Naive thymus-derived CD8-positive, alpha-beta T cell (primary cell): ENCODE measurements around the gene SNTN. TPM values are rescaled to one million over a fixed set of nuclear protein-coding genes. Genes with fewer than 3 reads are reported as not detected.

ENCODE experiments used
- ATAC-seq, 2 donors: fragments of 150-1000 bp; cut with Tn5 transposase in 1 of 2; sonication (Bioruptor Pico), chemical (Tn5 transposase) in 1 of 2; 1 replicate in 1 of 2; 2 replicates in 1 of 2; pipeline ENCODE4 v1.10.0; 2021; ENCODE audit warnings: mild to moderate bottlenecking in 2 of 2, moderate library complexity in 2 of 2
- POLR2A ChIA-PET: fragments of 350-600 bp; sonication (Branson Sonifier 250); formaldehyde crosslinking; loops from one replicate; lab custom pipeline; 2021; ENCODE audit warnings: antibody characterized with exemption; lab: Charles Lee
- DNase-seq, 10 donors: peaks; one replicate each; pipeline versions ENCODE4 v3.0.0 to v3.0.0-alpha.2; 2020 to 2022
- H3K27ac Mint-ChIP-seq, 10 donors: one replicate each; pipeline ENCODE4 v1.8.0; 2020 to 2022; ENCODE audit warnings: mild to moderate bottlenecking in 10 of 10, mixed read lengths in 10 of 10, moderate library complexity in 4 of 10, inconsistent platforms in 1 of 10
- H3K27me3 Mint-ChIP-seq, 5 donors: one replicate each; pipeline ENCODE4 v1.8.0; 2021 to 2022; ENCODE audit warnings: mixed read lengths in 5 of 5
- H3K36me3 Mint-ChIP-seq, 3 donors: one replicate each; pipeline ENCODE4 v1.8.0; 2020 to 2022; ENCODE audit warnings: mixed read lengths in 3 of 3, mild to moderate bottlenecking in 2 of 3, inconsistent platforms in 1 of 3
- H3K4me1 Mint-ChIP-seq, 4 donors: one replicate each; pipeline ENCODE4 v1.8.0; 2021 to 2022; ENCODE audit warnings: mixed read lengths in 4 of 4
- H3K4me3 Mint-ChIP-seq, 10 donors: one replicate each; pipeline ENCODE4 v1.8.0; 2020 to 2022; ENCODE audit warnings: mild to moderate bottlenecking in 10 of 10, mixed read lengths in 10 of 10, moderate library complexity in 6 of 10, inconsistent platforms in 1 of 10
- H3K9me3 Mint-ChIP-seq, 9 donors: one replicate each; pipeline ENCODE4 v1.8.0; 2020 to 2022; ENCODE audit warnings: mixed read lengths in 9 of 9, mild to moderate bottlenecking in 3 of 9, inconsistent platforms in 1 of 9, moderate library complexity in 1 of 9
- polyA plus RNA-seq, 3 donors: library from polyadenylated mRNA; unstranded; fragments of 300-500 nt; fragmentation: Illumina TruSeq; gene quantifications; one replicate each; pipeline ENCODE4 v1.2.3, GENCODE V29; 2021
- total RNA-seq, 8 experiments: library from RNA in 2 of 8; stranded (reverse) in 2 of 8; gene quantifications; one replicate each; pipeline ENCODE4 v1.2.3 and lab custom pipeline; 2021 to 2026

SNTN gene
- total and polyA plus RNA-seq, 5 experiments from 2014 or later, result not detected

- H3K36me3 Mint-ChIP-seq, result no peaks in the 10 kb centered on the region
- peaks cover 0 to 14% (median 7%) of the 10 kb centered on the region in 5 donors for H3K27me3 Mint-ChIP-seq
- ATAC-seq, result no peak
Observed at GRCh38 chr3:63685340-63685739, 32.9 kb downstream of the SNTN start.

GRCh38 chr3:63687278-63688225 is 35.1 kb downstream of the SNTN start:
- H3K4me3 Mint-ChIP-seq, result no peak overlapping the region
- H3K4me1 Mint-ChIP-seq, result no peaks in the 10 kb centered on the region
- peaks cover 0 to 21% (median 7%) of the 10 kb centered on the region in 9 donors for H3K9me3 Mint-ChIP-seq
- peaks cover 0 to 20% (median 9%) of the 10 kb centered on the region in 5 donors for H3K27me3 Mint-ChIP-seq
- ATAC-seq (no peak), DNase-seq (no peak)
- peaks cover 0 to 8% (median 0%) of the 10 kb centered on the region in 3 donors for H3K36me3 Mint-ChIP-seq
- POLR2A ChIA-PET, result no interaction called here
- no peak overlapping the region for H3K27ac Mint-ChIP-seq

More at GRCh38 chr3:63685340-63685739, 32.9 kb downstream of the SNTN start:
- no peak for DNase-seq
- H3K27ac Mint-ChIP-seq, result no peak overlapping the region
- POLR2A ChIA-PET, result no interaction called here
- H3K9me3 Mint-ChIP-seq, result peaks cover 0 to 3% (median 0%) of the 10 kb centered on the region in 9 donors
- no peak overlapping the region for H3K4me3 Mint-ChIP-seq
- no peaks in the 10 kb centered on the region for H3K4me1 Mint-ChIP-seq

DNA sequence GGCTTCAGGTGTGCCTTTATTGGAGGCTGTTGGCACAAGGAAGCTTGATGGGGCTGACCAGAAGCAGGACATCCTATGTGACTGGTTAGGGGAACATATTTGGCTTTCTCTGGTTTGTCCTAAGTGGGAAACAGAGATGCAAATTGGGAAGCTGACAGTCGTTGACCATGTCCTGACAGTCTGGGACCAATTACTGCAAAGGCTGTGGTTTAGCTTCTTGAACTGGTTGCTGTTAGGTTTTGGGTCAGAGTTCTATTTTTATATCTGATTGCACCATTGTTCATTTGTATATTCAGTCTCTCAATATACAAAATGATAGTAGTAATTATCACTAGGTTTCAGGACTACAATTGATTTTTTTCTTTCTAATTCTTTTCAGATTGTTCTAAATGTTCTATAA is 36.8 kb downstream of the SNTN start:
- Mint-ChIP-seq H3K27ac (no peak overlapping the region), H3K27me3 (peaks cover 0 to 23% (median 10%) of the 10 kb centered on the region in 5 donors), H3K9me3 (peaks cover 2 to 32% (median 13%) of the 10 kb centered on the region in 9 donors), H3K36me3 (peaks cover 0 to 17% (median 2%) of the 10 kb centered on the region in 3 donors), H3K4me3 (no peak overlapping the region), H3K4me1 (no peaks in the 10 kb centered on the region)
- POLR2A ChIA-PET, result no interaction called here
- no peak for DNase-seq
- no peak for ATAC-seq

GRCh38 chr3:63693351-63693750 is 40.9 kb downstream of the SNTN start:
- ATAC-seq (no peak), DNase-seq (no peak)
- peaks cover 0 to 17% (median 2%) of the 10 kb centered on the region in 3 donors for H3K36me3 Mint-ChIP-seq
- POLR2A ChIA-PET, result no interaction called here
- no peak overlapping the region for H3K27ac Mint-ChIP-seq
- peaks cover 2 to 35% (median 14%) of the 10 kb centered on the region in 9 donors for H3K9me3 Mint-ChIP-seq
- peaks cover 0 to 18% (median 2%) of the 10 kb centered on the region in 5 donors for H3K27me3 Mint-ChIP-seq
- no peaks in the 10 kb centered on the region for H3K4me1 Mint-ChIP-seq
- no peak overlapping the region for H3K4me3 Mint-ChIP-seq

- Mint-ChIP-seq H3K9me3 (peaks cover 0 to 6% (median 0%) of the 10 kb centered on the region in 9 donors), H3K27me3 (no peaks in the 10 kb centered on the region), H3K36me3 (no peaks in the 10 kb centered on the region), H3K4me1 (no peaks in the 10 kb centered on the region), H3K27ac (no peak overlapping the region), H3K4me3 (no peak overlapping the region)
- no peak for ATAC-seq
- POLR2A ChIA-PET, result no interaction called here
- no peak for DNase-seq
Observed at GRCh38 chr3:63705092-63705645, 52.7 kb downstream of the SNTN start.

- Mint-ChIP-seq H3K4me3 (no peak overlapping the region), H3K36me3 (no peaks in the 10 kb centered on the region), H3K27ac (no peak overlapping the region), H3K4me1 (no peaks in the 10 kb centered on the region), H3K9me3 (peaks cover 0 to 2% (median 0%) of the 10 kb centered on the region in 9 donors), H3K27me3 (peaks cover 0 to 4% (median 0%) of the 10 kb centered on the region in 5 donors)
- POLR2A ChIA-PET, result no interaction called here
- DNase-seq (no peak), ATAC-seq (no peak)
Observed at GRCh38 chr3:63706321-63707085, 54.0 kb downstream of the SNTN start.

- POLR2A ChIA-PET, result no interaction called here
- peaks cover 0 to 4% (median 0%) of the 10 kb centered on the region in 5 donors for H3K27me3 Mint-ChIP-seq
Observed at GRCh38 chr3:63707731-63708130, 55.3 kb downstream of the SNTN start.

DNA sequence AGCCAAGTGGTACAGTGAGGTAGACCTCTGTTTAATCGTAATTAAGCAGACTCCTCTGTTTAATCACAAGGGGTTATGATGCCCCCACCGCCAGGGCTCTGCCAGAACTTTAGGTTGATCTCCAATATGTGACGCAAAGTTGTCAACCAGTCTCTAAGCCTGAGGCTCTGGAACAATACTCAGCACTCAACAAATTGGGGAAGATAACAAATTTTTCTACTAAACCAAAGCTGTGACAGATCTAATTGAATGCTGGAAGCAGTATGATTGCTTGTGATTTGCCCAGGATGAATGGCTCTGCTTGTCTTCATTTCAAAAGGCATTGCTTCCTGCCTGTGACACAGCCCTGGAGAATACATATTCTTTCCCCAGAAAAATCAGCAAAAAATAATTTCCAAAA is 57.1 kb downstream of the SNTN start:
- DNase-seq (no peak), ATAC-seq (no peak)
- H3K27ac Mint-ChIP-seq, result no peak overlapping the region
- no peaks in the 10 kb centered on the region for H3K4me1 Mint-ChIP-seq
- H3K4me3 Mint-ChIP-seq, result no peak overlapping the region
- no peaks in the 10 kb centered on the region for H3K36me3 Mint-ChIP-seq
- H3K27me3 Mint-ChIP-seq, result peaks cover 0 to 4% (median 0%) of the 10 kb centered on the region in 5 donors
- peaks cover 0 to 9% (median 0%) of the 10 kb centered on the region in 9 donors for H3K9me3 Mint-ChIP-seq
- POLR2A ChIA-PET, result no interaction called here

More at GRCh38 chr3:63707731-63708130, 55.3 kb downstream of the SNTN start:
- H3K36me3 Mint-ChIP-seq, result no peaks in the 10 kb centered on the region
- H3K9me3 Mint-ChIP-seq, result peaks cover 0 to 6% (median 0%) of the 10 kb centered on the region in 9 donors
- DNase-seq (no peak), ATAC-seq (no peak)
- H3K27ac Mint-ChIP-seq, result no peak overlapping the region
- no peaks in the 10 kb centered on the region for H3K4me1 Mint-ChIP-seq
- H3K4me3 Mint-ChIP-seq, result no peak overlapping the region

Other genes with a start within 250 kb of the SNTN start
- gene C3orf49, start 166.6 kb downstream of the SNTN start, total RNA-seq, result not detected
- not detected for gene C3orf49, start 166.6 kb downstream of the SNTN start, polyA plus RNA-seq
- gene THOC7, start 211.1 kb downstream of the SNTN start, total RNA-seq, result 10 to 100 TPM; 52.2 to 52.5 TPM
- 100 to 1,000 TPM in 1 of 3 donors, 10 to 100 TPM in 2; 79.9 to 116 (median 100.0) TPM for gene THOC7, start 211.1 kb downstream of the SNTN start, polyA plus RNA-seq
- 100 to 1,000 TPM; 161 to 162 TPM for gene ATXN7, start 211.2 kb downstream of the SNTN start, total RNA-seq
- 10 to 100 TPM; 18.0 to 29.8 (median 21.9) TPM for gene ATXN7, start 211.2 kb downstream of the SNTN start, polyA plus RNA-seq